NCI-H446 treated with DMSO at 0.1 percent for 48 hours (cell line): ENCODE measurements around the gene INS.

Experiments
- DNase-seq: peaks from one replicate; lab custom pipeline; 2025; lab: John Stamatoyannopoulos, UW

Gene INS

GRCh38 chr11:2160736-2161259 lies at the start of gene INS:
Gene INS, minus strand, starts transcription at chr11:2161209. Its CDS starts 238 bp downstream, at chr11:2160971.
- DNase-seq: no peak

- DNase-seq: no peak
Measured at GRCh38 chr11:2210366-2211112, 49.5 kb upstream of the INS start.

GRCh38 chr11:2209900-2210321 lies 48.9 kb upstream of the INS start:
- no peak for DNase-seq

GRCh38 chr11:2209370-2209801 lies 48.4 kb upstream of the INS start:
- DNase-seq: no peak

- no peak for DNase-seq
Measured at GRCh38 chr11:2208691-2209369, 47.8 kb upstream of the INS start.

- no peak for DNase-seq
Measured at GRCh38 chr11:2207773-2208621, 47.0 kb upstream of the INS start.

- no peak for DNase-seq
Measured at GRCh38 chr11:2207212-2207611, 46.2 kb upstream of the INS start.

GRCh38 chr11:2205981-2206690 lies 45.1 kb upstream of the INS start:
- DNase-seq: no peak

- DNase-seq: no peak
Measured at GRCh38 chr11:2205214-2205720, 44.3 kb upstream of the INS start.

- no peak for DNase-seq
Measured at GRCh38 chr11:2204361-2205213, 43.6 kb upstream of the INS start.

- no peak for DNase-seq
Measured at GRCh38 chr11:2203440-2204259, 42.6 kb upstream of the INS start.

- DNase-seq: no peak
Measured at GRCh38 chr11:2202900-2203439, 42.0 kb upstream of the INS start.

- no peak for DNase-seq
Measured at GRCh38 chr11:2202071-2202899, 41.3 kb upstream of the INS start.

- no peak for DNase-seq
Measured at GRCh38 chr11:2201542-2201941, 40.5 kb upstream of the INS start.

- no peak for DNase-seq
Measured at GRCh38 chr11:2200957-2201519, 40.0 kb upstream of the INS start.

- DNase-seq: no peak
Measured at GRCh38 chr11:2200536-2200935, 39.5 kb upstream of the INS start.

GRCh38 chr11:2199466-2200341 lies 38.7 kb upstream of the INS start:
- no peak for DNase-seq
